Activated CD4-positive, CD25-positive, alpha-beta regulatory T cell treated with anti-CD3 and anti-CD28 coated beads, Interleukin-2, amount 50 U/mL, for 72 hours (primary cell): ENCODE results near the gene ALMS1.
"Not testable (repeated sequence)": the region's sequence is repeated elsewhere in the genome, so short reads cannot be mapped to it uniquely, and the experiment has no call there.

ENCODE experiments used
- DNase-seq: peaks from one replicate; pipeline ENCODE4 v3.0.0; 2021

The ALMS1 gene

DNA sequence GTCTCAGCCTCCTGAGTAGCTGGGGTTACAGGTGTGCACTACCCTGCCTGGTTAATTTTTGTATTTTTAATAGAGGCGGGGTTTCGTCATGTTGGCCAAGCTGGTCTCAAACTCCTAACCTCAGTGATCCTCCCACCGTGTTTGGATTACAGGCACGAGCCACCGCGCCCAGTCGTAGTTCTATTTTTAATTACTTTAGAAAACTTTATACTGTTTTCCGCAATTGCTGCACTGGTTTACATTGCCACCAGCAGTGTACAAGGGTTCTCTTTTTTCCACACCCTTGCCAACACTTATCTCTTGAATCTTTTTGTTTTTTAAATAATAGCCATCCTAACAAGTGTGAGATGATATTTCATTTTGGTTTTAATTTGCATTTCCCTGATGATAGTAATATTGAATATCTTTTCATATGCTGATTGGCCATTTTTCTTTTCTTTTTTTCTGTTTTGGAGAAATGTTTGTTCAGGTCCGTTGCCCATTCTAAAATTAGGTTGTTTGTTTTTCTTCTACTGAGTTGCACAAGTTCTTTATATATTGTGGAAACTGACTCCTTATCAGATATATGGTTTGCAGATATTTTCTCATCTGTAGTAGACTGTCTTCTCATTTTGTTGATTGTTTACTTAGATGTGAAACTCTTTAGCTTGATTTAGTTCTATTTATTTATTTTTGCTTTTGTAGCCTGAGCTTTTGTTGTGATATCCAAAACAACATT, 16.9 kb downstream of the ALMS1 start:
- DNase-seq, result no peak

DNA sequence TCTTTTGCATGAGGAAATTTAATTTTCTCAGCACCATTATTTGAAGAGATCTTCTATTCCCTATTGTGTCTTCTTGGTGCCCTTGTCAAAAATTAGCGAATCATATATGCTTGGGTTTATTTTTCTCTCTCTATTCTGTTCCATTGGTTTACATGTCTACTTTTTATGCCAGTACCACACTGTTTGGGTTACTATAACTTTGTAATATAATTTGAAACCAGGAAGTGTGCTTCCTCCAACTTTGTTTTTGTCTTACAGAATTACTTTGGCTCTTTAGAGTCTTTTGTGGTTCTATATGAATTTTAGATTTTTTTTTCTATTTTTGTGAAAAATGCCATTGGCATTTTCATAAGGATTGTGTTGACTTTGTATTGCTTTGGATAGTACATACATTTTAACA, 17.6 kb downstream of the ALMS1 start:
- no peak for DNase-seq

DNA sequence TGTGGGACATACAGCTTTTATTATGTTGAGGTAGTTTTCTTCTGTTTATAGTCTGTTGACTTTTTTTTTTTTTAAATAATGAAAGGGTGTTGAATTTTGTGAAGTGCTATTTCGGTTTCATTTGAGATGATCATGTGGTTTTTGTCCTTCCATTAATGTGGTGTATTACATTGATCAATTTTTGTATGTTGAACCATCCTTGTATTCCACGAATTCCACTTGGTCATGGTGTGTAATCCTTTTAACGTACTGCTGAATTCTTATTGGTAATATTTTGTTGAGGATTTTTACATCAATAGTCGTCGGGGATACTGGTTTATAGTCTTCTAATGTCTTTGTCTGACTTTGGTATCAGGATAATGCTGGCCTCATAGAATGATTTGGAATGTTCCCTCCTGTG, 18.8 kb downstream of the ALMS1 start:
- no peak for DNase-seq

DNA sequence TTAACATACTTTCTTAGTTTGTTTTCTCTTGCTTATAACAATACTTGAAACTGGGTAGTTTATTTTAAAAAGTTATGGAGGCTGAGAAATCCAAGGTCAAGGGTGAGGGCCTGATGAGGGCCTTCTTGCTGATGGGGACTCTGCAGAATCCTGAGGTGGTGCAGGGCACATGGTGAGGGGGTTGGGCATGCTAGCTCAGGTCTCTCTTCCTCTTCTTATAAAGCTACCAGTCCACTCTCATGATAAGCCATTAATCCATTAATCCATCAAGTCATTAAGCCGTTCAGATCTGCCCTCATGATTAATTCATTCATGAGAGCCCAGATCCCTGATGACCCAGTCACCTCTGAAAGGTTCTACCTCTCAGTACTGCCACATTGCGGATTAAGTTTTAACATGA, 21.4 kb downstream of the ALMS1 start:
- no peak for DNase-seq

DNA sequence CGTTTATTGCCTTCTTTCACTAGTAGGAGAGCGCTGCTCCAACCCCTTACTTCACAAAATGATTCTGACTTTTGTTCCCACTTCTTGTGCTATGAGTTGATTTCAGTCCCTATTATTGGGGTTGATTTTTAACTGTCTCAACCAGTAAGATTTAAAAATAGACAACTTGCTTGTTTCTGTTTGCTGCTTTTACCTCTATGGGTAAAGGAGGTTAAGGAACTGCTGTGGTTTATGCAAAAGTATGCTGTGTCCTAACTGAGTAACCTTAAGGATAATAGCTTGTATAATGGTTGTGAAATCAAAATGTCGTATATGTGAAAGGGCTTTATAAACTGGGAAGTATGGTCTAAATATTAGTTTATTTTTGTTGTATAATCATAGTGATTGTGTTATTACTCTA, 22.6 kb downstream of the ALMS1 start:
- no peak for DNase-seq

DNA sequence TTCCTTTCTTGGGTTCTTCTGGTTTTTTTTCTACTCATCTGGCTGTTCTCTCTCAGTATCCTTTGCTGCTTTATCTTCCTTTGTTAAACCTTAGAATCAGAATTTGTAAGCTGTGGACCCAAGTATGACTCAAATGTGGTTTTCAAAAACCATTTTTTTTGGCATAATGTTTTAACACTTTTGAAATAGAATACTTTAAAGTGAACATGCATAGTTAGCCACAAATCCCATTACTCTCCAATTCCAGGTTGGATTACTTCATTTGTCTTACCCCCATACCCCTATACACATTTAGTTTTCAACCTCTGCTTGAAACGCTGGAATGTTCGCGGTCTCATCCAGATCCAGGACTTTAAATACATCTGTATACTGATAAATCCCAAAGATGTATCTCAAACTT, 29.1 kb downstream of the ALMS1 start:
- DNase-seq, result no peak

DNA sequence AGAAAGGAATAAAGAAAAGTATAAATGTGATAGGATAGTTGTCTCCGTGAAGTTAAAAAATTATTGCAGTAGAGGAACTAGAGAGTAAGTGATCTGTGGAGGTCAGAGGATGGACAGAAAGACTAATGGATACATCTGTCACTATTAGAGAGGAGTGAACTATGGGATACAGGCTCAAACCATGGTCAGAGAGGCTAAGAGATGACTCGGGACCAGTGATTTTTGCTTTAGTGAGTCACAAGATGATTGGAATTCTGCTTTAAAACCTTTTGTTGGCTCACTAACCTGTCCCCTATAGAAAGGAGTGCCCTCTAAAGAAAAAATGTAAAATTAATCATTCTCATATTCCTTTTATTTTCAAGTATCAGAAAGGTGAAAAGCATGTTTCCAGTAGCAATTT, 30.3 kb downstream of the ALMS1 start:
- DNase-seq, result no peak

DNA sequence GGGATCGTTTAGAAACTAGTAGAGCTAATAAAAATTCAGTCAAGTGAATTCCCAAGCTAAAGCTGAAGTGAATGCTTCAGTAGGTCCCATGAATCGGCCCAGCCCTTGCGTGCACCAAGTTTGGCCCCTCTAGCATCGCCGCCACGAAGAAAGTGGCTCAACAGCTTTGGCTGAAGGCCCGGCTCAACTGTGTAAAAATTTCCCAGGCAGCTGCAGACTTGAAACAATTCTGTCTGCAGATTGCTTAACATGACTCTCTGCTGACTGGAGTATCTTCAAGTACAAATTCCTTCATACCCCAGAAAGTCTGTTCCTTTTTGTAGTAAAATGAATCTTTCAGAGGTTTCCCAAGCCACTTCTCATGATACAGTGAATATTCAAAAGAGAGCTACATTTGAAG, 32.7 kb downstream of the ALMS1 start:
- DNase-seq, result no peak

DNA sequence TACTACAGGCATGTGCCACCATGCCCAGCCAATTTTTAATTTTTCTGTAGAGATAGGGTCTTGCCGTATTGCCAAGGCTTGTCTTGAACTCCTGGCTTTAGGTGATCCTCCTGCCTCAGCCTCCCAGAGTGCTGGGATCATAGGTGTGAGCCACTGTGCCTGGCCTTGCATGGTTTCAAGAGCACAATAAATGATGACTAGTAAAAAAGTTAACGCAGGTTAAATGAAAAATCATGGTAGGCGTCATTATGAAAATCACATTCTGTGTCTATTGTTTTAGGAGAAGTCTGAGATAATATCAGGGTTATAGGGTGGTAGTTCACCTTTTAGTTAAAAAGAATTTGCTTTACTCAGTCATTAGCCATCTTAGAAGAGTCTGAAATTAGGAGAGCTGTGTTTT, 38.3 kb downstream of the ALMS1 start:
- no peak for DNase-seq

DNA sequence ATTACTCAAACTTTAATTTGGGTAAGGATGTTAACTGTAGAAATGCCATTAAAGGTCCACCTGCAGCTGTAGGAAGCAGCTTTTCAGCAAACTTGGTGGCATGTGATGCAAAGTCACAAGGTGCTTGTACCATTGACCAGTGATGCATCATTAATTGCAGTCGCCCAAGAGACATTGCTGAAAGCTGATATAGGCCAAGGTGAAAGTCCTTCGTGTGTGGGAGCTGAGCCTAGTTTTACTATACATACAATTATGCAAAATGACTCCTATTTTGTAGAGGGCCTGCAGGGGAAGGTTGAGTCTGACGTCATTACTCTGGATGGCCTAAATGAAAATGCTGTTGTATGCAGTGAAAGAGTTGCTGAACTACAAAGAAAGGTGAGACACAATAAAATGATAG, 40.5 kb downstream of the ALMS1 start:
- no peak for DNase-seq

DNA sequence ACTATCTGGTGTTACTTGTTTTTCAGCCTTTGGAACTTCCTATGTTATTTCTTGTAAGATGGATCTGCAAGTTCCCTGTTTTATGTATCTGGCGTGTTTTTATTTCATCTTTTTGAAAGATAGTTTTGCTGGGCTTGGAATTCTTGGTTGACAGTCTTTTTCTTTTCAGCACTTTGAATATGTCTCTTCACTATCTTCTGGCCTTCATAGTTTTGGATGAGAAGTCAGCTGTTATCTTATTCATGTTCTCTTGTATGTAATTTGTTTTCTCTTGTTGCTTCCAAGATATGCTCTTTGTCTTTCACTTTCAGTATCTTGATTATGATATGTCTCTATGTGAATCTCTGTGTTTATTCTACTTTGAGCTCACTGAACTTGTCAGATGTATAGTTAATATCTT, 50.4 kb downstream of the ALMS1 start:
- DNase-seq, result no peak

DNA sequence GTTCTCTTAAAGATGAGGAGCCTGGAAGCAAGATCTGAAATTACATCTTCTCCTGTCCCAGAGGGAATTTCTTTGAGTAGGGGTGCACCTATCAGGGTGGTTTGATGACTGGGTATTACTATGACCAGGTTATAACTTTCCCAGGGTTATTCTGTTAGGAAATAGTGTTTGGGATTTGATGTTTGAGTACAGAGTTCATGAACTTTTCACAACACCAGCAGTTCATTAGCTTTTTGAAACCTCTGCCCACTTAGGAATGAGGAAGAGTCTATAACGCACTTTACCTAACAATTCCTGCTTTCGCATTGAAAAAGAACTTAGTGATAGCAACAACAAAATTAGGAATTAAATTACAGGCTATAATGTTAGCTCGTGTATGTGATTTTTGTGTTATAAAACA, 58.6 kb downstream of the ALMS1 start:
- DNase-seq, result no peak

DNA sequence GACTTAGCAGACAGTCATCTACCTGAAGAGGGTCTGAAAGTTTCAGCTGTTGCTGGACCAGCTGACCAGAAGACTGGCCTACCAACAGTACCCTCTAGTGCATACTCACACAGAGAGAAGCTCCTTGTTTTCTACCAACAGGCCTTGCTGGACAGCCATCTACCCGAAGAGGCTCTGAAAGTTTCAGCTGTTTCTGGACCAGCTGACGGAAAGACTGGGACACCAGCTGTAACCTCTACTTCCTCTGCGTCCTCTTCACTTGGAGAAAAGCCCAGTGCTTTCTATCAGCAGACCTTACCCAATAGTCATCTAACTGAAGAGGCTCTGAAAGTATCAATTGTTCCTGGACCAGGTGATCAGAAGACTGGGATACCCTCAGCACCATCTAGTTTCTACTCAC, 63.2 kb downstream of the ALMS1 start:
- DNase-seq, result no peak

DNA sequence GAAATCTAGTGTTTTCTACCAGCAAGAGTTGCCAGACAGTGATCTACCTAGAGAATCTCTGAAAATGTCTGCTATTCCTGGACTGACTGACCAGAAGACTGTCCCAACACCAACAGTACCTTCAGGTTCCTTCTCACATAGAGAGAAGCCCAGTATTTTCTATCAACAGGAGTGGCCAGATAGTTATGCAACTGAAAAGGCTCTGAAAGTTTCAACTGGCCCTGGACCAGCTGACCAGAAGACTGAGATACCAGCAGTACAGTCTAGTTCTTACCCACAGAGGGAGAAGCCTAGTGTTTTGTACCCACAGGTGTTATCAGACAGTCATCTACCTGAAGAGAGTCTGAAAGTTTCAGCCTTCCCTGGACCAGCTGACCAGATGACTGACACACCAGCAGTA, 63.8 kb downstream of the ALMS1 start:
- no peak for DNase-seq

DNA sequence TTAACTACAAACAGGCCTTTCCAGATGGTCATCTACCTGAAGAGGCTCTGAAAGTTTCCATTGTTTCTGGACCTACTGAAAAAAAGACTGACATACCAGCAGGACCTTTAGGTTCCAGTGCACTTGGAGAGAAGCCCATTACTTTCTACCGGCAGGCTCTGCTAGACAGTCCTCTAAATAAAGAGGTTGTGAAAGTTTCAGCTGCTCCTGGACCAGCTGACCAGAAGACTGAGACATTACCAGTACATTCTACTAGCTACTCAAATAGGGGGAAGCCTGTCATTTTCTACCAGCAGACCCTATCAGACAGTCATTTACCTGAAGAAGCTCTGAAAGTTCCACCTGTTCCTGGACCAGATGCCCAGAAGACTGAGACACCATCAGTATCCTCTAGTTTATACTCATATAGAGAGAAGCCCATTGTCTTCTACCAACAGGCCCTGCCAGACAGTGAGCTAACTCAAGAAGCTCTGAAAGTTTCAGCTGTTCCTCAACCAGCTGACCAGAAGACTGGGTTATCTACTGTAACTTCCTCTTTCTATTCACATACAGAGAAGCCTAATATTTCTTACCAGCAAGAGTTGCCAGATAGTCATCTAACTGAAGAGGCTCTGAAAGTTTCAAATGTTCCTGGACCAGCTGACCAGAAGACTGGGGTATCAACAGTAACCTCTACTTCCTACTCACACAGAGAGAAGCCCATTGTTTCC, 65.8 kb downstream of the ALMS1 start:
- no peak for DNase-seq

DNA sequence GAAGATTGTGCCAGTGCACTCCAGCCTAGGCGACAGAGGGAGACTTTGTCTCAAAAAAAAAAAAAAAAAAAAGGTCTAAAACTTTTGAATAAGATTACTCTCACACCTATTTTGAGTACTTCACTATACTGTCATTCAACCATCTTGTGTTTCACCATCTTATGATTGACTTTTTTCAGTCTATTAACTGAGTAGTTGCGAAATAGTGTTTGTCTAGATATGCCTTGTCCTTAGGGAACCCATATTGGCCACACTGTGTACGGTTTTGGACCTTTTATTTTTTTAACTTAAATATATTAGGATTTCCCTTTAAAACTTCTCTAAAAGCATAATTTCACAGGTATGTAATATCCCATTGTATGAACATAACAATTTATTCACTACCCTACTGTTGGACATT, 72.3 kb downstream of the ALMS1 start:
- DNase-seq, result no peak

DNA sequence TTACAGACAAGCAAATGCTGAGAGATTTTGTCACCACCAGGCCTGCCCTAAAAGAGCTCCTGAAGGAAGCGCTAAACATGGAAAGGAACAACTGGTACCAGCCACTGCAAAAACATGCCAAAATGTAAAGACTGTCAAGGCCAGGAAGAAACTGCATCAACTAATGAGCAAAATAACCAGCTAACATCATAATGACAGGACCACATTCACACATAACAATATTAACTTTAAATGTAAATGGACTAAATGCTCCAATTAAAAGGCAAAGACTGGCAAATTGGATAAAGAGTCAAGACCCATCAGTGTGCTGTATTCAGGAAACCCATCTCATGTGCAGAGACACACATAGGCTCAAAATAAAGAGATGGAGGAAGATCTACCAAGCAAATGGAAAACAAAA, 76.8 kb downstream of the ALMS1 start:
- DNase-seq, result not testable (repeated sequence)

DNA sequence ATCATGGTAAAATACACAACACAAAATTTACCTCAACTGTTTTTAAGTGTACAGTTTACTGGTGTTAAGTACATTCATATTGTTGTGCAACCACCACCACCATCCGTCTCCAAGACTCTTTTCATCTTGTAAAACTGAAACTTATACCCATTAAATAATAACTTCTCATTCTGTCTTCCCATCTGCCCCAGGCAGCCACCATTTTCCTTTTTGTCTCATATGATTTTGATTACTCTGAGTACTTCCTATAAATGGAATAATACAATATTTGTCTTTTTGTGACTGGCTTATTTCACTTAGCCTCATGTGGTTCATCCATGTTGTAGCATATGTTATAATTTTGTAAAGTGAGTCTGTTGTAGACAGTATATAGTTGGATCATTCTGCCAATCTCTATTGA, 82.7 kb downstream of the ALMS1 start:
- no peak for DNase-seq

DNA sequence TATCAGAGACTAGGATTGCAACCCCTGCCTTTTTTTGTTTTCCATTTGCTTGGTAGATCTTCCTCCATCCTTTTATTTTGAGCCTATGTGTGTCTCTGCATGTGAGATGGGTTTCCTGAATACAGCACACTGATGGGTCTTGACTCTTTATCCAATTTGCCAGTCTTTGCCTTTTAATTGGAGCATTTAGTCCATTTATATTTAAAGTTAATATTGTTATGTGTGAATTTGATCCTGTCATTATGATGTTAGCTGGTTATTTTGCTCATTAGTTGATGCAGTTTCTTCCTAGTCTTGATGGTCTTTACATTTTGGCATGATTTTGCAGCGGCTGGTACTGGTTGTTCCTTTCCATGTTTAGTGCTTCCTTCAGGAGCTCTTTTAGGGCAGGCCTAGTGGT, 98.2 kb downstream of the ALMS1 start:
- not testable (repeated sequence) for DNase-seq

DNA sequence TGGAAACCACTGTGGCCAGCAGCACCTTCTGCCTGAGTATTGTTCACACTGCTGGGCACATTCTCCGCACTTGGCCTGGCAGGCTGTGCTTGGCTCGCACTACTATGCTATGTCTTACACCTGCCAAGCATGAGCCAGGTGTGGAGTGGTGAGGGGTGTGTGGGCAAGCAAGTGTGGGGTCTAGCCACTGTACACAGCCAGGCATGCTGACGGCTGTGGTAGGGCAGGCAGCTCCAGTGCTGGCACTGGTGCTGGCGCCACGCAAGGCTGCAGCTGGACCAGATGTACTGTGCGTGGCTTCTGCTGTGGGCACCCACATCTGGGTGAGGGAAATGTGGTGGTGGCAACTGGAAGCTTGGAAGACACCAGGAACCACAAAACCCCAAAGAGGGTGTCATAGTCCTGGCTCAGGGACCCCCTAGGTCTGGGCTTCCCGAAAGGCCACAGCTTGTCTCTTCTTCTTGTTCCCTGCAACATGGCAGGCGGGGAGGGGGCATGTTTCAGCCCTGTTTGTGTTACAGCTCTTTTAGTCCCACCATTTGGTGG, 101.5 kb downstream of the ALMS1 start:
- DNase-seq, result no peak

DNA sequence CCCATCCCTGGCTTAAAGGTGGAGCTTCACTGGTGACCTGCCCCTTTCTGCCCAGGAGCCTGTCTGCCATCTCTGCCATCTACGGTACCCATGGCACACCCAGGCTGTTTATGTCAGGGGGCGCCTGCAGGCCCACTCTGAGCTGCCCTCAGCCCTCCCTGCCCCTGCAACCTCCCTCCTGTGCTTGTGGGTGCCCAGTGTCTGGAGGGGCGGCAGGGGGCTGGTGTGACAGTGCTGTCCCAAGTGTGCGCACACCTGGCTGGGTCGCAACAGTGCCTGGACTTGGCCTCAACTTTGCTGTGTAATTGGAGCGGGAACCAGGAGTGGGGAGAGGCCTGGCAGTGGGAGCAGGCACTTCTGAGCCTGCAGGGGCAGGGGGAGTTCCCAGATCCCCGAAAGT, 102.4 kb downstream of the ALMS1 start:
- DNase-seq, result no peak

DNA sequence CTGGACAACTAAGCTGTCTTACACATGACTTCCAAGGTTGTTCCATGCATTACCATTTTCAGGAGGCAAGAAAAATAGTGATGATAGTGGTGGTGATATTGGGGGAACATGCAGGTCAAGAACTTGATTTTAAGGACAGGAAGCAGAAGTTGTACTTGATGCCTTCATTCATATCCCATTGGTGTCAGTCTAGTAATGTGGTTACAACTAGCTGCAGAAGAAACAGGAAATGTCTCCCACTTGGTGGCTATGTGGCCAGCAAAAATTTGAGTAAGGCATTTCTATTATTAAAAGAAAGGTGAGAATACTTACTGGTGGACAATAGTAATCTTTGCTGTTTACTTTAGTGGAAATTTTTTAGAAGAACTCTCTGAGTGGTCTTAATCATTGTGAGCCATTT, 103.4 kb downstream of the ALMS1 start:
- DNase-seq, result no peak

DNA sequence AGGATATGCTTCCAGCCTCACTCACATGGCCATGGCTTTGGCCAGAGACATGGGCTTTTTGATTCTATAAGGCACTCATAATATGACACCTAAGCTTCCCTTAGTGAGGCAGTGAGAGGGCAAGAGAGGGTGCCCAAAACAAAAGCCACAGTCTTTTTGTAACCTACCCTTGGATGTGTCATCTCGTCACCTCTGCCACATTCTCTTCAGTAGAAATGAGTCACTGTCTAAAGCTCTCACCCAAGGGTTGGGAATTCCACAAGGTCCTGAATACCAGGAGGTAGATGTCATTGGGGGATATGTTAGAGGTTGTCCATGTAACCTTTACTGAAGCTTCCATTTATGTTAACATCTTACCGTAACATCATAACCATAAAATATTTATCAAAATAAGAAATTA, 108.4 kb downstream of the ALMS1 start:
- no peak for DNase-seq

DNA sequence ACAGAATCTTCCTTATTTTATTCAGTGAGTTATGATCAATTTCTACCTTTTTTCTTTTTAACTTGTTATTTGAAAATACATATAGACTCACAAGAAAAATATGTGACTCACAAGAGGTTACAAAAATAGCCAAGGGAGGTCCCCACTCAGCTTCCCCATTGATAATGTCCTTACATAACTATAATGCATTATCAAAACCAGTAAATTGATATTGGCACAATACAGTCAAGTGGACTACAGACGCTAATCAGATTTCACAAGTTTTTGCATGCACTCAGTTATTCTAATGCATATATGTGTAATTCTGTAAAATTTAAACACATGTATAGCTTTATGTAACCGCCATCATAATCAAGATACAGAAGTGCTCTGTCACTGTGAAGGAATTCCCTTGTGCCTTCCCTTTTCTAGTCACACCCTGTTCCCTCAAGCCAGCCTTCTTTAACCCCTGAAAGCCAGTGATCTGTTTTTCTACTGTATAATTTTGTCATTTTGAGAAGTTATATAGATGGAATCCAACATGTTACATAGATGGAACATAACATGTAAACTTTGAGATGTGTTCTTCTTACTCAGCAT, 118.4 kb downstream of the ALMS1 start:
- DNase-seq, result no peak
